HG02852 (cell line): ENCODE results near the gene CEBPB.
"Not testable (repeated sequence)": the region's sequence is repeated elsewhere in the genome, so short reads cannot be mapped to it uniquely, and the experiment has no call there.

Experiments
- ATAC-seq: cut with Tn5 transposase; IDR thresholded peaks from one replicate; pipeline ENCODE4 v1.9.1; 2021; ENCODE audit warnings: mild to moderate bottlenecking, moderate library complexity; ENCODE audit not compliant: unreplicated experiment

The CEBPB gene

GRCh38 chr20:50190251-50191064 lies at the start of gene CEBPB:
Gene CEBPB, plus strand, starts transcription at chr20:50190830. Its CDS starts 204 bp downstream, at chr20:50191034.
- ATAC-seq, result no peak

GRCh38 chr20:50141018-50141675 lies 49.5 kb upstream of the CEBPB start:
- ATAC-seq, result no peak

GRCh38 chr20:50141811-50142561 lies 48.6 kb upstream of the CEBPB start:
- no peak for ATAC-seq

DNA sequence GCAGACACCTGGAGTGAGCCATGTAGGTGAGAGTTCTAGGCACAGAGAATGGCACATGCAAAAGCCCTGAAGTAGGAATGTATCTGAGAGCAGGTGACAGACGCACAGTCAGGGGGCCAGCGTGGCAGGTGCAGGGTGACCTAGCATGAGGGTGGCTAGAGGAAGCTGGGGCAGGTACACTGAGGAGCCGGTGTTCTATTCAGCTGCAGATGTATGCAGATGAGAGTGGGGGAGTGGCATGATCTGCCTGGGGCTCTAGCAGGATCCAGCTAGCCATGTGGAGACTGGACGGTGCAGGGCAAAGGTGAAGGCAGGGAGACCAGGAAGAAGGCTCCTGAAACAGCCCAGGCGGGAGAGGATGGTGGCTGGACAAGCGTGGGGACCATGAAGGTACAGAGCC lies 47.8 kb upstream of the CEBPB start:
- ATAC-seq, result no peak

GRCh38 chr20:50144362-50144761 lies 46.3 kb upstream of the CEBPB start:
- no peak for ATAC-seq

DNA sequence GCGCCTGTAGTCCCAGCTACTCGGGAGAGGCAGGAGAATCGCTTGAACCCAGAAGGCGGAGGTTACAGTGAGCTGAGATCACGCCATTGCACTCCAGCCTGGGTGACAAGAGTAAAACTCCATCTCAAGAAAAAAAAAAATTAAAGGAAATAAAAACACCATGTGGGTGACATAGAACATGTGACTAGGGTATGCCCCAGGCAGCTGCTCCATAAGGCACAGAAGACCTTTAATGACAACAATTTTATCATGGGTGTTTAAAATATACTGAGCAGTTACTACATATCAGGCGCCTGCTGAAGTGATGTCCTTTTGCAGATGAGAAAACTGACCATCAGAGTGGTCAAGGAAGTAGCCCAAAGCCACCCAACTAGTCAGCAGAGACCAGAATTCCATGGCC lies 45.1 kb upstream of the CEBPB start:
- ATAC-seq, result no peak

DNA sequence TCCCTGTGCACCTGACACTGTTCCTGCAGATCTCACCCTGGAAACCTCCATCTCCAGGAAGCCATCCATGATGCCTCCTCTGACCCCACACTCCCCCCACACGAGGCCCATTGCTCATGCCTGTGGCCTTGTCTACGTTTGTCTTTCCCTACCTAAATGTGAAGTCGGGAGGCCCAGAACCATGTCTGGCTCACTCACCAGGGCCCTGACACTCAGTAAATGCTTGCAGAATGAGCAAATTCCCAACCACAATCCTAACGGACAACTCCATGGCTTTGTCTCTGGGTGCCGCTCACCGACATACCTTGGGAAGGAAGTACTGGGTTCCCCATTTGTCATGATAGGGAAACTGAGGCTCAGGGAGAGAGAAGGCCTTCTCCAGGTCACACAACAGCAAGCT lies 44.4 kb upstream of the CEBPB start:
- no peak for ATAC-seq

GRCh38 chr20:50146732-50147662 lies 43.6 kb upstream of the CEBPB start:
- ATAC-seq, result peak; percentile 62

- ATAC-seq, result no peak
Observed at GRCh38 chr20:50149481-50150254, 41.0 kb upstream of the CEBPB start.

GRCh38 chr20:50151034-50151743 lies 39.4 kb upstream of the CEBPB start:
- no peak for ATAC-seq

- ATAC-seq, result no peak
Observed at GRCh38 chr20:50152394-50153152, 38.1 kb upstream of the CEBPB start.

- no peak for ATAC-seq
Observed at GRCh38 chr20:50153153-50153499, 37.5 kb upstream of the CEBPB start.

DNA sequence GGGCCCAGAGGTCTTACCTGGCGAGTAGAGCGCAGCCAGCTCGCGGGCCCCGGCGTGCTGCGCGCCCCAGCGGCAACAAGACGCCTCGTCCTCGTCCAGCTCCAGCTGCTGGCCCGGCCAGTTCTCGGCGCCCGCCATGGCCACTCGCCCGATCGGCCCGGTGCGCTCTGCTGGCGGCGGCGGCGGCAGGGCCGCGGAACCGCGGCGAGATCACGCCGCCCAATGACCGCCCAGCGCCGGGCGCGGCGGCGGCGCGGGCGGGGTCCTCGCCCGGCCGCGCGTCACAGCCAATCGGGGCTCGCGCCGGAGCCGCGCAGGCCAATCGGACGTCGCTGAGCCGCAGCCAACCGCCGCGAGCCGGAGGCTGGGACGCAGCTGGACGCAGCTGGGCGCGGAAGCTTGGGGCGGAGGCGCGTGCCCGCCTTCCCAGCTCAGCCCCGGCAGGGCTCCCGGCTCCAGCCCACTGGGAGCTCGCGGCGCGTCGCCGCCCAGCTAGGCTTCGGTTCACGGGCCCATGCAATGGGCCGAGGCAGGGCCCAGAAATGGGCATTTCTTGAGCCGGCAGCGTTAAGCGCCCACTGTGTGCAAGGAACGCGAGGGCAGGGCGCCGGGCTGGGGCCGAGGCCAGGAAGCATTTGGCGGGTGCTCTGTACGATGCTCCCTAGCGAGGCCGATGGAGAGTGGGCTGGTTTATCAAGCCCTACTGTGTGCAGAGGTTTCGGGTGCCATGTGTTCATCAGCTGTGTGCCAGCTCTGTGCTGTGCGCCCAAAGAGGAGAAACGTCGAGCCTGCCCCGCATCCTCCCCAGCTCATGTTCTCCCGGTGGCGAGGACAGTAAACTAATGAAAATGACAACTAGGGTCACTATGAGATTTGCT lies 36.9 kb upstream of the CEBPB start, which contains the start of gene PEDS1:
Gene PEDS1 (minus strand): TSS at position 224 of the 878 bp plus-strand sequence. CDS start 86 bp downstream, at position 138.
- peak; percentile 93 for ATAC-seq

DNA sequence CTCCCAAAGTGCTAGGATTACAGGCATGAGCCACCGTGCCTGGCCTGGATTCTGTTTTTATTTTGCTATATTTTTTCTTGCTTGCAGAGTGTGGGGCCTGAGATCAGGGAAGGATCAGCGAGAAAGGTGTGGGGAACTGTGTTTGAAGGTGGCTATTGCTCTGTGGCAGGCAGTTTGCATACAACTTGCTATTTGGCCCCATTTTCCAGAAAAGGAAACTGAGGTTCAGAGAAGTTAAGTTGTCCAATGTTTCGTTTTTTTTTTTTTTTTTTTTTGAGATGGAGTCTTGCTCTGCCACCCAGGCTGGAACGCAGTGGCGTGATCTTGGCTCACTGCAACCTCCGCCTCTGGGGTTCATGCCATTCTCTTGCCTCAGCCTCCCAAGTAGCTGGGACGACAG lies 29.1 kb upstream of the CEBPB start:
- not testable (repeated sequence) for ATAC-seq

GRCh38 chr20:50163570-50164317 lies 26.9 kb upstream of the CEBPB start:
- no peak for ATAC-seq

DNA sequence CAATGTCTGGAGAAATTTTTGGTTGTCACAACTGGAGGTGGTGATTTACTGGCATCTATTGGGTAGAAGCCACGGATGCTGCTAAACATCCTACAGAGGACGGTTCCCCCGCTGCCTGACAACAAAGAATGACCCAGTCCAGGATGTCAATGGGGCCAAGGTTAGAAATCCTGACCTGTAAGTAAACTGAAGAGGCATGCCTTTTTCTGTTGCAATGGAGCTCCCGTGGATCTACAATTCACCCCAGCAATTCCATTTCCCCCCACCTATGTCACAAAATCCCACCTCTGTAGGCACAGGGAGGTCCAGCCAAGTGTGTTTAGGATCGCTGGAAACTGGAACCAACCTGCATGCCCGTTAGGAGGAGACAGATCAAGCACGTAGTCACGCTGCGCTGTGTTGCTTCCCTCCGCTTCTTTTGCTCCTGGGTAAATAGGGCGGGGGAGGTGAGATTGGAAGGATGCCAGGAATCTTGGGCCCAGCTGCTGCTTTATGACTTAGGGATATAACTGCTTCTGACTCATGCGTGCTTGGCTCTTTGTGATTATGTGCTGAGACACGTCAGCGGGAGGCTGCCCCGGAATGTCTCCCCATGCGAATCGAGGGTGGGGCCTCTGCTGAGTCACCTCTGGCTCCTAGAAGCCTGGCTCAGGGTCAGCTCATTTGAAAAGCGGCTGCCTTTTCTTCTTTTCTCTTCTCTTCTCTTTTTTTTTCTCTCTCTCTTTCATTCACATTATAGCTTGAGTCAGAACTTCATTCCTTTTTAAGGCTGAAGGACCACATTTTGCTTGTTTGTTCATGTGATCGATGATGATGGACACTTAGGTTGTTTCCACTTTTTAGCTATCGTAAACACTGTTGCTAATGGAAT lies 24.7 kb upstream of the CEBPB start:
- ATAC-seq, result peak; percentile 90
